ENCODE measurements around the gene NACC1. TPM values are rescaled to one million over a fixed set of nuclear protein-coding genes. Genes with fewer than 3 reads are reported as not detected.

NACC1 gene
- total RNA-seq, 1 donor from 2014 or later = 36.2 TPM

Other genes with a start within 250 kb of the NACC1 start
- gene DNASE2, start 236.8 kb upstream of the NACC1 start, total RNA-seq = 19.1 and 33.5 TPM in 2 replicates
- 0.13 and 0.25 TPM in 2 replicates for gene KLF1, start 231.1 kb upstream of the NACC1 start, total RNA-seq
- gene GCDH, start 227.1 kb upstream of the NACC1 start, total RNA-seq = 18.9 and 20.4 TPM in 2 replicates
- gene SYCE2, start 199.0 kb upstream of the NACC1 start, total RNA-seq = 0.25 and 0.26 TPM in 2 replicates
- gene FARSA, start 184.6 kb upstream of the NACC1 start, total RNA-seq = 44.6 and 49.3 TPM in 2 replicates
- gene CALR, start 179.7 kb upstream of the NACC1 start, total RNA-seq = 1,348 and 1,401 TPM in 2 replicates
- 52.4 and 59.2 TPM in 2 replicates for gene RAD23A, start 172.4 kb upstream of the NACC1 start, total RNA-seq
- gene GADD45GIP1, start 161.0 kb upstream of the NACC1 start, total RNA-seq = 17.6 and 24.0 TPM in 2 replicates
- gene DAND5, start 148.7 kb upstream of the NACC1 start, total RNA-seq = 0.25 and 0.26 TPM in 2 replicates
- gene NFIX, start 122.8 kb upstream of the NACC1 start, total RNA-seq = 16.9 and 22.3 TPM in 2 replicates
- gene LYL1, start 15.4 kb upstream of the NACC1 start, total RNA-seq = 25.4 and 43.5 TPM in 2 replicates
- gene TRMT1, start 1.5 kb upstream of the NACC1 start, total RNA-seq = 20.3 and 26.2 TPM in 2 replicates
- 57.1 and 62.4 TPM in 2 replicates for gene STX10, start 32.1 kb downstream of the NACC1 start, total RNA-seq
- 18.6 and 31.1 TPM in 2 replicates for gene IER2, start 32.1 kb downstream of the NACC1 start, total RNA-seq